Measurements from ENCODE around the gene WNK1.
"Not testable (repeated sequence)": the region's sequence is repeated elsewhere in the genome, so short reads cannot be mapped to it uniquely, and the experiment has no call there.

The WNK1 gene

DNA sequence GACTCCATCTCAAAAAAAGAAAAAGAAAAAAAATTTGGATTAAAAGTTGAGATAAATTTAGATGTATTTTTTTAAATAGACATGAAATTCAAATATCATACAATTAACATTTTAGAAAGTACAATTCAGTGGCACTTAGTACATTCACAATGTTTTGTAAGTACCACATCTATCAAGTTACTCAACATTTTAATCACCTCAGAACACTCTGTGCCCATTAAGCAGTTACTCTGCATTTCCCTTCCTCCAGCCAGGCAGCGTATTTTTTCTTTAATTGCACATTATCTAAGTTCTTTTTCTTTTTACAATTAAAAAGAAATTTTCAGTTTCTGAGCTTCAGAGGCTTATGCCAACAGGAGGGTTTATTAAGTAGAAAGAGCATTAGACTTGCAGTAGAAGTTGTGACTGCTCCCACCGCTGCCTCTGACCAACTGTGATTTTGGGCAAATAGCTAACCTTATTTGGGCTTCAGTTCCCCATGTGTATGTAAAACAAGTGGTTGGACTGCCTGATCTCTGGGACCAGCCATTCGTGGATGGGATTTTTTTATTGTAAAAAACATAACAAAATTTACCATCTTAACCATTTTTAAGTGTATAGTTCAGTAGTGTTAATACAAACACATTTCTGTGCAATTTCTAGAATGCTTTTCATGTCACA lies 65.7 kb downstream of the WNK1 start:
- DNase-seq (ENCODE audit: low read depth) = peak; percentile 5

DNA sequence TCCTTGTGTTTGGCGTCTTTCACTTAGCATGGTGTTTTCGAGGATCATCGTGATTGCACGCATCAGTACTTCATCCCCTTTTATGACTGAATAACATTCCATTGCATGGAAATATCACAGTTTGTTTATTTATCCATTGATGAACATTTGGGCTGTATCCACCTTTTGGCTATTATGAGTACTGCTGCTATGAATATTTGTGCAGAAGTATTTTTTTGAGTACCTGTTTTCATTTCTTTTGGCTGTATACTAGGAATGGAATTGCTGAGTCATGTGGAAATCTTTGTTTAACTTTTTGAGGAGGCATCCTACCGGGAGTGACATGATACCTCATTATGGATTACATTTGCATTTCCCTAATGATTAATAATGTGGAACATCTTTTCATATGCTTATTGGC lies 66.4 kb downstream of the WNK1 start:
- peak; percentile 34 for DNase-seq (ENCODE audit: low read depth)

DNA sequence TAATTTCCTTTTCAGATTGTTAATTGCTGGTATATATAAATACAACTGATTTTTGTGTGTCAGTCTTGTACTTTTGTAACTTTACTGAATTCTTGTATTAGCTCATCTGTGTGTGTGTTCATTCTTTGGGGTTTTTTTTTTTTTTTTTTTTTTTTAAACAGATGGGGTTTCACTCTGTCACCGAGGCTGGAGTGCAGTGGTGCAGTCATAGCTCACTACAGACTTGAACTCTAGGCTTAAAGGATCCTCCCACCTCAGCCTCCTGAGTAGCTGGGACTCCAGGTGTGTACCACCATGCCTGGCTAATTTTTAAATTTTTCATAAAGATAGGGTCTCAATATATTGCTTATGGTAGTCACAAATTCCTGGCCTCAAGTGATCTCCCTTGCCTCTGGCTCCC lies 68.0 kb downstream of the WNK1 start:
- DNase-seq (ENCODE audit: low read depth) = no peak

DNA sequence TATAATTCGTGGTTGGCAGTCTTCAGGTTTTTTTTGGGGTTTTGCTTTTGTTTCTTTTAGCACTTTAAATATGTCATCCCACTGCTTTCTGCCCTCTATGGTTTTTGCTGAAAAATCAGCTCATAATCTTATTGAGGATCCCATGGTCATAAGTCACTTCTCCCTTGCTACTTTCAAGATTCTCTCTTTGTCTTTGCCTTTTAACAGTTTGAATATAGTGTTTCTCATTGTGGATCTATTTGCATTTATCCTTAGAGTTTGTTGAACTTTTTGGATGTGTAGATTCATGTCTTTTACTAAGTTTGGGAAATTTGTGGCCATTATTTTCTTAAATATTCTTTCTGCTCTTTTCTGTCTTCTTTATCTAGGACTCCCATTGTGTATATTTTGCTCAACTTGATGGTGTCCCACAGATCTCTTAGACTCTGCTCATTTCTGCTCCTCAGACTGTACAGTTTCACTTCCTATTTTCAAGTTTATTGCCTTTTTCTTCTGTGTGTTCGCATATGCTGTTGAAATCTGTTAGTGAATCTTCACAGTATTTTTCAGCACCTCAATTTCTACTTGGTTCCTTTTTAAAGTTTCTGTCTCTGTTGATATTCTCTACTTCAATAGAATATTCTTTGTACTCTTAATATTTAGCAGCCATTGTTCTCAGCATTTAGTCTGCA lies 70.8 kb downstream of the WNK1 start:
- DNase-seq (ENCODE audit: low read depth) = no peak

DNA sequence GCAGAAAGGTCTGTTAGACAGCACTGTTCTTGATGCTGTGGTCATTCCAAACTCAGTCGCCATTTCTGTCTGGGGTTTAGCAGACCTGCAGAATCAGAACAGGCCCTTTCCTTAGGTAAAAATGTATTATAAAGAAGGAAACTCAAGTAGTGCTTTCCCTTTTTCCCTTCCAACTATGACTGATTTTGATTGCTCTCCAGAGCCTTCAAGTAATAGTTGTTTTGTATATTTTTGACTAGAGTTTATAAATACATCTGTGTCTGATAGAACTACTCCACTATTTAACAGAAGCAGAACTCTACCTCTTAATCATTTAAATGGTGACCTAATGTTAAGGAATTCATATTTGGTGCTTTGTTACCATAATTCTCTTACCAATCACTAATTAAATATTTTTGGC lies 74.0 kb downstream of the WNK1 start:
- no peak for DNase-seq (ENCODE audit: low read depth)

DNA sequence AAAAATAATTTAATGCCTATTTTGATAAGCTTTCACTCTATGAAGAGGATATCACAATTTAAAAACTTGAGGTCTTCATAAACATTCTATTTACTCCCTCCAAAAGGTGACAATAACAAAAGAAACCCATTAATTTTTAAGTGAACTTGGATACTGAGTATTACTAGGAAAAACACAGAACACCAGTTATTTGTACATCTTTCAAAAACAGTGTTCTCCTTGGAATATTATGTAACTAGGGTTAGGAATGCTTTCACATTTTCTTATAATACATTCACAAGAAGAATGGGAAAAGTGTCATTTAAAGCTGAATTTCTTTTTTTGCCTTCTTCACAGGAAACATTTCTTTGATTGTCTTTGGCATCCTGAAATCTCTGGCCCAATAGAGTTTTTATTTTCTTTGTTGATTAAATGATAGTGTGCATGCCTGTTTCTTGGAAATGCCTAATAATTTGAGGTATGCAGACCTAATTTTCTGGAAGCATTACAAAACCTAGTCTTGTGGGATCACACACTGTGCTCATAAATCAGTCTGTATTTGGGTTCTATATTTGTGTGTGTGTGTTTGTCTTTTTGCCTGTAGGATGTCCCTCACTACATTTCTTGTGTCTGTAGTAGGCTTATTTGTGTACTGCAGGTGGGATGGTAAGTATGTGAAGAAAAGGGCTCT lies 76.5 kb downstream of the WNK1 start:
- DNase-seq (ENCODE audit: low read depth) = no peak

DNA sequence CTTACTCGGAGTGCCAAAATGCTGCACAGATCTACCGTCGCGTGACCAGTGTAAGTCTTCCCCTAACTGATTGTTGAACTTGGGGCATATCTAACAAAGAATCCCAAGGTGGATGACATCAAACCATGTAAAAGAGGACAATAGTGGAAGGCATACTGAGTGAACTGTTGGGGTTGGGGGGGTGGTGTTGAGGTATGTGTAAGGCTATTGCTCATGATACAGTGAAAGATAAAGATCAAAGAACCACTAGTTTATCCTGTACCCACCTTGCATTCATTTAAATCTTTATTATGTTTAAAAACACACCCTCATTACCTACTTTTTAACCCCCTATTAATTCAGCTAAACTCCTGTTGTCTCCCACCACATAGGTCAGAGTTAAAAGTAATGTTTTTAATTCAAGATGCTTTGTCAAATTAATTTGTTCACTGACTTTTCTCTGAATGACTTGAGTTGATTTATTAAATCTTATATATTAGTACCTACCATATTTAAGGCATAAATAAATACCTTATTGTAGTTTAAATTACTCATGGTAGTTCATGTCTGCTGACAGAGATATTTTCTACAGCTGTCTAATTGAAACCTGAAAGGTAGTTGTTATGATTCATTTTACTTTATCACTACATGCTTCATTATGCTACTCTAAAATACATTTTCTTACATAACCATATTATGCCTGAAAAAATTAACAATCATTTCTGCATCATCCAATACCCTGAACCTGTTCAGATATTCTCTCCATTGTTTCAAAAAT lies 77.9 kb downstream of the WNK1 start:
- no peak for DNase-seq (ENCODE audit: low read depth)

DNA sequence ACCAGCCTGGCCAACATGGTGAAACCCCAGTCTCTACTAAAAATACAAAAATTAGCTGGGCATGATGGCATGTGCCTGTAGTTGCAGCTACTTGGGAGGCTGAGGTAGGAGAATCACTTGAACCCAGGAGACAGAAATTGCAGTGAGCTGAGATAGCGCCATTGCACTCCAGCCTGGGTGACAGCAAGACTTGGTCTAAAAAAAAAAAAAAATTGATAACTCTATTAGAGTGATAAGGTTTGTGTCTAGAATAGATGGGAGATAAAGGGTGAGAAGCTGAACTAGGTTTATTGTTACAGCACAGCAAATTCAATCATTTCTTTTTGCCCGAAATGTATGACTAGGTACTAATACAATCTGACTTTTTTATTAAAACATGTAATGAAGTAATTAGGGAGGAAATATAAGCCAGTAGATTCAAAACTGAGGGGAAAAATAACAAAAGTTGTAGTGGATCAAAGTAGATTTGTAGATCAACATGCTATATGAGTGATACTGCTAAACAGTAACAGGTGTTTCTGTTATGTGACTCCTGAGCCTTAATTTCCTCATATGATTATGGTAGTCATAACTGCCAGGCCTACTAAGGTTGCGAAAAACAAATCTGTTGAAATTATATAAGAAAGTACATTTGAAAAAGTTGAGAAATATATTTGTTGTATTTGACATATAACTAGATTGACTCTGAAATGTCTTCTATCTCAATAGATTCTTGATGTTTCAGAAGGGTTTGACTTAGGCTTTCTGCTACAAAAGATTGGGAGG lies 83.6 kb downstream of the WNK1 start:
- peak; percentile 45 for DNase-seq (ENCODE audit: low read depth)

DNA sequence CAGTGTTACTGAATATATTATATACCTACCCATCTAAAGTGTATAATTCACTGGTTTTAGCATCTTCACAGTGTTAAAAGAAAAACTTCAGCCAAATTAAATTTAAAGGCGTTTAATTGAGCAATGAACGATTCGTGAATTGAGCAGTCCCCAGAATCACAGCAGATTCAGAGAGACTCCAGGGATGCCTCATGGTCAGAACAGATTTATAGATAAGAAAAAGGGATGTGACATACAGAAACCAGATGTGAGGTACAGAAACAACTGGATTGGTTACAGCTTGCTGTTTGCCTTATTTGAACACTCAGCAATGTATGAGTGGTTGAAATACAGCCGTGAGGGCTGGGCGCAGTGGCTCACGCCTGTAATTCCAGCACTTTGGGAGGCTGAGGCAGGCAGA lies 84.6 kb downstream of the WNK1 start:
- DNase-seq (ENCODE audit: low read depth) = no peak

DNA sequence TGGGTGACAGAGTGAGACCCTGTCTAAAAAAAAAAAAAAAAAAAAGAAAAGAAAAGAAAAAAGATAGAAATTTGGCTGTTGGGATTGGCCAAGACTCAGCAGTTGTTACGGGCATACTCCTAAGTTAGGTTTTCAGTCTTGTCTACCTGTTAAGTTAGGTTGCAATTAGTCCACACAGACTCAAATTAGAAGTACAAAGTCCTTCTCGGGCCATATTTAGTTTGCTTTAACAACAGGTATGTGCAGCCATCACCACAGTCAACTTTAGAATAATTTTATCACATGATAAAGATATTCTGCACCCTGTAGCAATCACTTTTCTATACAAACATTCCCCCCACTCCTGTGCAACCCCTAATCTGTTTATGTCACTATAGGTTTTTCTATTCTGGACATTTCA lies 85.2 kb downstream of the WNK1 start:
- no peak for DNase-seq (ENCODE audit: low read depth)

DNA sequence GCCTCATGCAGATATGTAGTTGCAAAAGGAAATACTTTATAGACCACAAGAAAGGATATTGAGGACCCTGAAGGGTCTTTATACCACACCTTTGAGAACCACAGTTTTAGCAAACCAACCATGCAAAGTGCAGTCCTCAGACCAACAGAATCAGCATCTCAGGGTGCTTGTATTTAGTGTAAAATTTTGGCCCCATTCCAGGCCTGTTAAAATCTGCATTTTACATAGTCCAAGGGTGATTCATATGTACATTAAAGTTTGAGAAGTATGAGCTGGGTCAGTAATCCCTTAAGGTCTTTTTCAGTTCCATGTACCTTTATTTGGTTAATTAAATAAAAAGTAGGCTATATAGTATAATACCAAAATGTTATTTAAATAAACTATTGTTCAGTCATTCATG lies 91.2 kb downstream of the WNK1 start:
- DNase-seq (ENCODE audit: low read depth) = no peak

DNA sequence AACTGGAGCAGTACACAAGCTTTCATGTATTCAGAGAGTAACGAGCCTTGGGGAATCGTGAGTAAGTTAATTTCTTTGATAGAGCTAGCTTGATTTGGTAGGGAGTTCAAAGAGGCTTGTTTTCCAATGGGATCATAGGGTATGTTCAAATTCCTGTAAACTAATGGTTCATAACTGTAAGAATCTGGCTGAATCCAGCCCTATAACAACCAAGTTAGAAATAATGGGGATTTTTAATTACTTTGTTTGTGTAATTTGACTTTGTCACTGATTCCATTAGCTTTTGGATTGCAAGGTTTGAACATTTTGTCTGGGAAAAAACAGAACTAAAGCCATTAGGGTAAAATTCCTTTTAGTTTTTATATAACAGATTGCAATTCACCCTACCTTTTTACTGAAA lies 94.0 kb downstream of the WNK1 start:
- no peak for DNase-seq (ENCODE audit: low read depth)

DNA sequence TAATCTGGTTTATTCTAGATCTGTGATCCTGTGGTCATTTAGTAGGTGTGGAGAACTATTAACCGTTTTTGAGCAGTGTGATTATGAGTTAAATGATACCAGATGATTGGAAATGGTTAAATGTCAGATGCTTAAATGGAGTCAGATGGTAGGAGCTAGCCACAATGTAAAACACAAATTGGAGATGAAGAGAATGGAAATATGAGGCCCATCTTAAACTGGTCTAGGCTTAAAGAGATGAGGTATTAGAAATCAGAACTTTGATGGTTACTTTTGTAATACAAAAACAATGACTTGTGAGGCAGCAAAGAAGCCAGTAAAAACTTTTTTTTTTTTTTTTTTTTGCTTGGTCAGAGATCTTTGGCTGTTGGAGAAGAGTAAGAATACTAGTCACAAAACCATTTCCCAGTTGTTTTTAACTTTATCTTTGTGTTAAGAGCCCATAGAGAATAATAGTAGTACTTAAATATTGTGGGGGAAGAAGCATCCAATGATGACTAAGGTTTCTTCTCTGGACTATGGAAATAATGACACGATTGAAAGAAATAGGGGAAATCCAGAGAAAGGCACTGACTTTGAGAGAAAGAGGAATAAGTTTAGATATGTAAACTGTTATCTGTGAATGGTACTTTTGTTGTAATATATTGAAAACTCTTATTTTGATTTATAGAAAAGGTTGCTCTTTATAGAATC lies 95.9 kb downstream of the WNK1 start:
- DNase-seq (ENCODE audit: low read depth) = no peak

DNA sequence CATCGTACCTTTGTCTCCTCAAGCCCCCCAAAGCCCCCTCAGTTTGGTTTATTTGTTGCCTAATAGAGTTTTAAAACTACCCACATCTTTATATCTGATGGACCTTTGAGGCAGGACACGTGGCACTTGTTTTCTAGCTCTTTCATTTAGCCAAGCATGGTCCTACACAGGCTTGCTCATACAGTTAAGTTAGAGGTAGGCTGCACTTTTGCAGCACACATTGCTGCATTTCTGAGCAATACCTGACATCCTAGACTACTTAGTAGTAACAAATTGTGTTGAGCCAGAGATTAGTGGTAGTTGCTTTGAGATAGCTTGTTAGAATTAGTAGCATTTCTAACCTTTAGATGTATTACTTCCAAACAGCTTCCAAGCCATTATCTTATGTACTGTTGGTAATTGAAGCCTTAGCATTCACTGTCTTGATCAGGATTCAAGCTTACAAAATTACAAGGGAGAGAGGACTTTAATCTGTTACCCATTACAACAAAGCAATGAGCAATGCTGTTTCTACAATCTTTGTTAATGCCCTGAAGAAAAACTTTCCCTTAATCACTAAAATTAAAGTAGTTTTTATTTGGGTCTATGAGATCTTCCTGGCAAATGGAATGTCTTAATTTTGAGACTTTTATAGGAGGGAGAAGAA lies 96.6 kb downstream of the WNK1 start:
- no peak for DNase-seq (ENCODE audit: low read depth)

DNA sequence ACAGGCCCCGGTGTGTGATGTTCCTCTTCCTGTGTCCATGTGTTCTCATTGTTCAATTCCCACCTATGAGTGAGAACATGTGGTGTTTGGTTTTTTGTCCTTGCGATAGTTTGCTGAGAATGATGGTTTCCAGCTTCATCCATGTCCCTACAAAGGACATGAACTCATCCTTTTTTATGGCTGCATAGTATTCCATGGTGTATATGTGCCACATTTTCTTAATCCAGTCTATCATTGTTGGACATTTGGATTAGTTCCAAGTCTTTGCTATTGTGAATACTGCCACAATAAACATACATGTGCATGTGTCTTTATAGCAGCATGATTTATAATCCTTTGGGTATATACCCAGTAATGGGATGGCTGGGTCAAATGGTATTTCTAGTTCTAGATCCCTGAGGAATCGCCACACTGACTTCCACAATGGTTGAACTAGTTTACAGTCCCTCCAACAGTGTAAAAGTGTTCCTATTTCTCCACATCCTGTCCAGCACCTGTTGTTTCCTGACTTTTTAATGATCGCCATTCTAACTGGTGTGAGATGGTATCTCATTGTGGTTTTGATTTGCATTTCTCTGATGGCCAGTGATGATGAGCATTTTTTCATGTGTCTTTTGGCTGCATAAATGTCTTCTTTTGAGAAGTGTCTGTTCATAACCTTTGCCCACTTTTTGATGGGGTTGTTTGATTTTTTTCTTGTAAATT lies 97.5 kb downstream of the WNK1 start:
- not testable (repeated sequence) for DNase-seq (ENCODE audit: low read depth)

DNA sequence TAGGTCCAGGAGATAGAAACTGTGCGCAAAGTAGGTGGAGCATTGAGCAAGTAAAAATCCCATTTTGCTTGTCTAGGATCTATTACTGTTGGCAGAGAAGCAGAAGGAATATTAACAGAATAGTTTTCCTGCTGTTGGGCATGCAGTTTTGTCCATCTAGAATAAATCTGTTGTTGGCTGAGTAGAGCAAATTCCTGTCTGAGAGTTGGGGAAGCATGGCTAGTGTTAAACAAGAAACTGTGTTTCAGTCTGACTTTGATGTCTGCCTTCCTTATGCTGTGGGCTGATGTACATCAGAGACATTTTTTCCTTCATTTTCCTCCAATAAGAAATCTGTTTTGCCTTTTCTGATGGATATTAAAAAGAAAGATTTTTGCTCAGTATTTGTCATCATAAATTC lies 99.0 kb downstream of the WNK1 start:
- DNase-seq (ENCODE audit: low read depth) = peak; percentile 26

DNA sequence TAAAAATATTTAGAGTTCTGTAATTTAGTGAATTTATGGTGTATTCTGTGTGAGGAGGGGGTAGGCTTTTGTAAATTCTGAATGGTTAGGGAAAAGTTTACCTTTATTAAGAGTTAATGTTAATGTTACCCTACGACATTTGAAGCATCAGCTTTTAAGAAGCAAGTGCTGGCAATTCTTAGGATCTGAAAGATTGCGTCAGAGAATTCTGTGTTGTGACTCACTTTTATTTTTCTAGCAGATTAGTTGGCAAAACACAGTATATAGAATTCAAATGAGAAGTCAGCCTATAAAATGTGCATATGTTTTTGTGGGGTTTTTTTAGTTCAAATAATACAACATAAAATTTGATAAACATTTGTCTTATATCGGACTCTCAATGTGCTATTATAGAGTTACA lies 99.5 kb downstream of the WNK1 start:
- peak; percentile 50 for DNase-seq (ENCODE audit: low read depth)

DNA sequence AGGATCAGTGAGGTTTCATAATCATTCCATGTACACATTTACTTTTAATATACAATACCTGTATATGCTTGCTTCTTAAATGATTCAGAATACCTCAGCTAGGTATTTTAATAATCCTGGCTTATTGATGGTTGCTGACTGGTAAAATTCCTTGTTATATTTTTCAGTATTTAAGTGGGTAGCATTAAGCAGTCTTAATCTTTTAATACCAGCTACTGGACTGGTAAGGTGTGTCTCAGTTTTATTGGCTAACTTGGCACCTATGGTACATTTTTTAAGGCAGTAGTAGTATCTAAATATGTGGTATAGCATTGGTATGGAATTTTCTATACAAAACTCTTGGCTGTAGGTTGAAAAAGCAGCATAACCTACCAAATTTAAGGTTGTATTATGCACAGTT lies 100.5 kb downstream of the WNK1 start:
- no peak for DNase-seq (ENCODE audit: low read depth)

DNA sequence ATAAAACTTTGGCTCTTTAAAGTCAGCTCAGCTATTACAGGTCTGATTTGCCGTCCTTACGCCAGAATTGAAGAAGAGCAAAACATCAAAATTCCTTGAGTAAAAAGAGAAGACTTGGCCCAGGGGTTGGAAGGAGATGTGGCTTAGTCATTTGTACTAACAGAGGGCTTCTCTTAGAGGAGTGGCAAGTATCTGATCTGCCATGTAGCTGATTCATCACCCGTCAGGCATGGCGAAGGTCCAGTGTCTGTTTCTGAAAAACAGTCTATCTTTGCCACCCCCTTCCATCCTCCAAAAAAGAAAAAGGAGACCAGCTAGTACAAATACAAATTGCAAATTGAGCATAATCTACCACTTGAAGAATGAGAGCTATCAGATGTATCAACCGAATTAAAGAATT lies 105.2 kb downstream of the WNK1 start:
- DNase-seq (ENCODE audit: low read depth) = peak; percentile 90

DNA sequence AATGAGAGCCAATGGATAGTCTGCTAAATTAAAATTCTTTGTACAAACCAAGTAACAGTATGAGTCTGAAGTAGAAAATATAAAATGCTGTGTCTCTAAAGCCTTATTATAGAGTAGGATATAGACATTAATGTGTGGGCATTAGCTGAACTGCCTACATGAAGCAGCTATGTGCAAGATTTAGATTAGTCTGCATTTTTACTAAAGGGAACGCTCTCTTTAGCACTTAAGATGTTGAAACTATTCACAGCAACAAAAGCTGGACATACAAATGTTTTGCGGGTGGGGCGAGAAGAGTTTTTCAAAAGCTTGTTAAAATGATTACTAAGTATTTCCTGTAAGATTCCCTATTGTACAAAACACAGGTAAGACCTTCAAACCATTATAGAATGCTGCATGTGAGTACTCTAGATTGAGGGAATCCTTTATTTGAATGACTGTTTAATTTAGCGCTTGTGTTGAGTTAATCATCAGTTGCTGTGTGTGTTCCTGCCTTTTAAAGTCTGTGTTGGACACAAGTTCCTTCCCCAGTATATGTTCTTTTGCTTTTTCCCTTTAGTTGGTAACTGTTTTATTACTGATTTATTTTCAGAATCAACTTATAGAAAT lies 110.0 kb downstream of the WNK1 start:
- no peak for DNase-seq (ENCODE audit: low read depth)

Measured in fibroblast of gingiva (primary cell).